Right lobe of liver (tissue), 4 donors: ENCODE results near the gene MRPS34.

Experiments used
- CTCF ChIP-seq, 4 donors: fragments of 200-600 bp in 3 of 4; fragments of 450-650 bp in 1 of 4; IDR thresholded peaks; one replicate each; pipeline versions ENCODE4 v1.5.1 to v1.8.0; 2016 to 2022; ENCODE audit warnings: antibody characterized with exemption in 4 of 4, mild to moderate bottlenecking in 2 of 4
- POLR2A ChIP-seq: fragments of 450-650 bp; IDR thresholded peaks from one replicate; pipeline ENCODE4 v1.6.1; 2017; ENCODE audit warnings: antibody characterized with exemption, mild to moderate bottlenecking
- donor health status: DM: no; HTN: no; CAD: no.
- donor health status: DM: no; HTN: no; CAD: no.
- donor health status: DM: no; HTN: yes; CAD: no.

- TF ChIP-seq POLR2A, result no peak
- TF ChIP-seq CTCF (IDR thresholded peaks at IDR 0.05), result peak; percentile 60 to 82 (median 76)
Observed at GRCh38 chr16:1723450-1724147, 49.3 kb downstream of the MRPS34 start.
